CD14-positive monocyte (primary cell): ENCODE results near the gene LBX1. TPM values are rescaled to one million over a fixed set of nuclear protein-coding genes. Genes with fewer than 3 reads are reported as not detected.

ENCODE experiments used
- DNase-seq, 3 donors: peaks; one replicate each; pipeline ENCODE4 v3.0.0-alpha.2; 2011 to 2022
- H2AFZ ChIP-seq: 2 replicates; pipeline ENCODE4 v1.6.0; 2012; ENCODE audit warnings: mild to moderate bottlenecking, low read depth, low read length, inconsistent platforms; ENCODE audit not compliant: insufficient read depth, poor library complexity, severe bottlenecking
- H3K27ac ChIP-seq, 2 donors: 1 replicate in 1 of 2; 2 replicates in 1 of 2; pipeline ENCODE4 v1.5.1; 2012 to 2013; ENCODE audit warnings: low read length in 2 of 2, control low read depth in 1 of 2, inconsistent platforms in 1 of 2, low read depth in 1 of 2, mild to moderate bottlenecking in 1 of 2
- H3K27me3 ChIP-seq, 2 donors: one replicate each; pipeline versions ENCODE4 v1.6.0 to v1.6.1; 2011 to 2013; ENCODE audit warnings: low read length in 2 of 2; ENCODE audit not compliant: control insufficient read depth in 2 of 2, insufficient read depth in 2 of 2
- H3K36me3 ChIP-seq, 2 donors: replicated peaks in 1 of 2; 1 replicate in 1 of 2; 2 replicates in 1 of 2; pipeline versions ENCODE4 v1.5.1 to v1.6.1; 2012 to 2013; ENCODE audit warnings: low read length in 2 of 2, control low read depth in 1 of 2, inconsistent platforms in 1 of 2, mild to moderate bottlenecking in 1 of 2; ENCODE audit not compliant: insufficient read depth in 2 of 2, control insufficient read depth in 1 of 2
- H3K4me1 ChIP-seq, 2 donors: 1 replicate in 1 of 2; 2 replicates in 1 of 2; pipeline versions ENCODE4 v1.5.1 to v1.6.1; 2012 to 2013; ENCODE audit warnings: low read length in 2 of 2, control low read depth in 1 of 2, inconsistent platforms in 1 of 2, mild to moderate bottlenecking in 1 of 2, moderate library complexity in 1 of 2; ENCODE audit not compliant: insufficient read depth in 2 of 2, control insufficient read depth in 1 of 2
- H3K4me2 ChIP-seq: replicated peaks from 2 replicates; pipeline ENCODE3; 2012; ENCODE audit warnings: low read length, moderate library complexity, mild to moderate bottlenecking; ENCODE audit not compliant: poor library complexity, severe bottlenecking; ENCODE audit errors: extremely low read depth
- H3K4me3 ChIP-seq, 3 experiments: fragments of 200-600 bp in 1 of 3; sonication (generic) in 1 of 3; replicated peaks in 1 of 3; 1 replicate in 2 of 3; 2 replicates in 1 of 3; pipeline ENCODE4 v1.5.1; 2011 to 2013; ENCODE audit warnings: low read length in 3 of 3, mild to moderate bottlenecking in 3 of 3, control low read depth in 2 of 3, low read depth in 2 of 3, inconsistent platforms in 1 of 3, moderate library complexity in 1 of 3
- H3K79me2 ChIP-seq: 2 replicates; pipeline ENCODE4 v1.6.0; 2012; ENCODE audit warnings: mild to moderate bottlenecking, control low read depth, inconsistent platforms, low read length, moderate library complexity; ENCODE audit not compliant: insufficient read depth
- H3K9ac ChIP-seq: 2 replicates; pipeline ENCODE4 v1.6.0; 2017; ENCODE audit warnings: low read length, mild to moderate bottlenecking; ENCODE audit not compliant: insufficient read depth, poor library complexity, severe bottlenecking
- H3K9me3 ChIP-seq, 2 donors: replicated peaks in 1 of 2; 1 replicate in 1 of 2; 2 replicates in 1 of 2; pipeline versions ENCODE4 v1.5.1 to v1.6.1; 2012 to 2013; ENCODE audit warnings: low read length in 2 of 2, control low read depth in 1 of 2; ENCODE audit not compliant: control insufficient read depth in 1 of 2, insufficient read depth in 1 of 2
- H4K20me1 ChIP-seq: 2 replicates; pipeline ENCODE4 v1.6.0; 2012; ENCODE audit warnings: mild to moderate bottlenecking, low read length, control low read depth, moderate library complexity; ENCODE audit not compliant: insufficient read depth
- H3K27ac Mint-ChIP-seq, 7 donors: one replicate each; pipeline ENCODE4 v1.8.0; 2020; ENCODE audit warnings: mild to moderate bottlenecking in 7 of 7, mixed read lengths in 7 of 7, moderate library complexity in 6 of 7, inconsistent platforms in 2 of 7
- H3K27me3 Mint-ChIP-seq, 3 donors: one replicate each; pipeline ENCODE4 v1.8.0; 2021 to 2022; ENCODE audit warnings: low read depth in 3 of 3, mild to moderate bottlenecking in 3 of 3, mixed read lengths in 3 of 3, moderate library complexity in 3 of 3, inconsistent platforms in 1 of 3
- H3K36me3 Mint-ChIP-seq, 2 donors: one replicate each; pipeline ENCODE4 v1.8.0; 2020; ENCODE audit warnings: mixed read lengths in 2 of 2, inconsistent platforms in 1 of 2, mild to moderate bottlenecking in 1 of 2
- H3K4me1 Mint-ChIP-seq: one replicate; pipeline ENCODE4 v1.8.0; 2020; ENCODE audit warnings: mild to moderate bottlenecking, mixed read lengths
- H3K4me3 Mint-ChIP-seq, 2 donors: one replicate each; pipeline ENCODE4 v1.8.0; 2020; ENCODE audit warnings: mild to moderate bottlenecking in 2 of 2, mixed read lengths in 2 of 2, moderate library complexity in 1 of 2
- H3K9me3 Mint-ChIP-seq, 7 donors: one replicate each; pipeline ENCODE4 v1.8.0; 2020 to 2022; ENCODE audit warnings: mixed read lengths in 7 of 7, mild to moderate bottlenecking in 6 of 7, moderate library complexity in 6 of 7, inconsistent platforms in 2 of 7
- WGBS: methylation state at CpG from one replicate; pipeline ENCODE4 v1.1.5; 2013; ENCODE audit warnings: missing lambda C conversion rate; ENCODE audit not compliant: insufficient coverage; 5-methylcytosine and 5-hydroxymethylcytosine counted together
- intact Hi-C, 2 donors: fragments of 100-400 bp; cut with micrococcal nuclease; formaldehyde crosslinking; loops; one replicate each; pipeline versions ENCODE4 v1.15.0 to v1.15.1; 2023
- polyA plus RNA-seq, 3 donors: library from polyadenylated mRNA; depleted of rRNA in 1 of 3; unstranded in 2 of 3; stranded (reverse) in 1 of 3; fragments of 300-500 nt in 2 of 3; fragments of >200 nt in 1 of 3; fragmentation: Illumina TruSeq in 2 of 3; gene quantifications; 1 replicate in 2 of 3; 2 replicates in 1 of 3; pipeline ENCODE4 v1.2.3, GENCODE V29; 2012 to 2021
- TF ChIP-seq, protein P1 (sequence below): fragments of 200-600 bp; IDR thresholded peaks from one replicate; pipeline ENCODE4 v1.8.0; 2022; ENCODE audit warnings: antibody characterized with exemption, mild to moderate bottlenecking

Gene LBX1
- polyA plus RNA-seq, 3 donors, result not detected

GRCh38 chr10:101222683-101223273 is 6.5 kb downstream of the LBX1 start:
- 2% methylated on average over 41 of the region's 42 CpGs for WGBS
- H3K4me3 ChIP-seq, result peak overlapping the region; percentile 19 to 74 (median 34)

DNA sequence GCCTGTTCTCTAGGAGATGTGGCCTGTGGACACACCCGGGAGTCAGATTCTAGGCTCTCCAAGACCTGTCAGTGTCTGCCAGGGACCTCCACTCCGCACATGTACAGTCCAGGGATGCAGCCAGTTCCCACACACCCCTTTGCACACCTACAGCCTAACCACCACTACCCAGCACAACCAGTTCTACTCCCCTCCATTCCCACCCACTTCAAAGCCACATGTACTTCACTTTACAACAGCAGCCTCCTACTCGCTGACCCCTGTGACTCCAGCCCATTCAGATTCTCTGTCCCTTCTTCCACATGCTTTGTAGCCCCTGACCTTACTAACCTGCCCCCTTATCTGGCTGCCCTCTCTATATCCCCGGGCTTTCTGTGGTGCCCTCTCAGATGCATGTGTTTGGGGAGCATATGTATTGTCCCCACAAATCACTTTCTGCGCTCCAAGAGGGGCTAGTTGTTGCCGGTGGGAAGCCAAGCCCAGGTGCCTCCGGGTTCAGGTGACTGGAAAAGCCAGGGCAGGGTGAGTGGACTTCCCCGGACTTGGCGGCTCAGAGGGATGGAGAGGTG is 7.2 kb downstream of the LBX1 start:
- Histone ChIP-seq H3K4me2 (peak overlapping the region; percentile 71), H2AFZ (no peak overlapping the region), H3K27ac (no peak overlapping the region), H3K9me3 (peaks cover 2 to 59% of the 10 kb centered on the region in 2 donors), H3K4me1 (peaks cover 17 to 26% of the 10 kb centered on the region in 2 donors), H3K4me3 (peak overlapping the region in 1 of 3 experiments; percentile 74), H3K9ac (no peak overlapping the region), H4K20me1 (no peaks in the 10 kb centered on the region), H3K27me3 (peaks cover 82 to 95% of the 10 kb centered on the region in 2 donors), H3K79me2 (no peaks in the 10 kb centered on the region), H3K36me3 (no peaks in the 10 kb centered on the region)
- Mint-ChIP-seq H3K27me3 (peaks cover 92 to 98% (median 94%) of the 10 kb centered on the region in 3 donors), H3K4me3 (peak overlapping the region in 1 of 2 donors; percentile 78), H3K4me1 (peaks cover 34% of the 10 kb centered on the region), H3K27ac (no peak overlapping the region), H3K9me3 (peaks cover 0 to 41% (median 17%) of the 10 kb centered on the region in 7 donors), H3K36me3 (peaks cover 6 to 11% of the 10 kb centered on the region in 2 donors)
- 3% methylated on average over 6 of the region's 9 CpGs for WGBS
- intact Hi-C loops, result no loop called here
- TF ChIP-seq, protein P1, sequence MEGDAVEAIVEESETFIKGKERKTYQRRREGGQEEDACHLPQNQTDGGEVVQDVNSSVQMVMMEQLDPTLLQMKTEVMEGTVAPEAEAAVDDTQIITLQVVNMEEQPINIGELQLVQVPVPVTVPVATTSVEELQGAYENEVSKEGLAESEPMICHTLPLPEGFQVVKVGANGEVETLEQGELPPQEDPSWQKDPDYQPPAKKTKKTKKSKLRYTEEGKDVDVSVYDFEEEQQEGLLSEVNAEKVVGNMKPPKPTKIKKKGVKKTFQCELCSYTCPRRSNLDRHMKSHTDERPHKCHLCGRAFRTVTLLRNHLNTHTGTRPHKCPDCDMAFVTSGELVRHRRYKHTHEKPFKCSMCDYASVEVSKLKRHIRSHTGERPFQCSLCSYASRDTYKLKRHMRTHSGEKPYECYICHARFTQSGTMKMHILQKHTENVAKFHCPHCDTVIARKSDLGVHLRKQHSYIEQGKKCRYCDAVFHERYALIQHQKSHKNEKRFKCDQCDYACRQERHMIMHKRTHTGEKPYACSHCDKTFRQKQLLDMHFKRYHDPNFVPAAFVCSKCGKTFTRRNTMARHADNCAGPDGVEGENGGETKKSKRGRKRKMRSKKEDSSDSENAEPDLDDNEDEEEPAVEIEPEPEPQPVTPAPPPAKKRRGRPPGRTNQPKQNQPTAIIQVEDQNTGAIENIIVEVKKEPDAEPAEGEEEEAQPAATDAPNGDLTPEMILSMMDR, result no peak
- DNase-seq, result no peak

More at GRCh38 chr10:101222683-101223273, 6.5 kb downstream of the LBX1 start:
- H3K4me3 Mint-ChIP-seq, result peak overlapping the region; percentile 75 to 87
- Histone ChIP-seq H3K4me1 (peaks cover 17 to 24% of the 10 kb centered on the region in 2 donors), H4K20me1 (no peaks in the 10 kb centered on the region), H3K27me3 (peaks cover 86 to 95% of the 10 kb centered on the region in 2 donors), H2AFZ (no peak overlapping the region), H3K27ac (no peak overlapping the region), H3K9ac (no peak overlapping the region), H3K4me2 (peak overlapping the region; percentile 71), H3K36me3 (no peaks in the 10 kb centered on the region), H3K9me3 (peaks cover 2 to 61% of the 10 kb centered on the region in 2 donors), H3K79me2 (no peaks in the 10 kb centered on the region)
- no peak overlapping the region for H3K27ac Mint-ChIP-seq
- H3K9me3 Mint-ChIP-seq, result peaks cover 0 to 42% (median 20%) of the 10 kb centered on the region in 7 donors
- intact Hi-C loops, result no loop called here
- peaks cover 6 to 14% of the 10 kb centered on the region in 2 donors for H3K36me3 Mint-ChIP-seq
- DNase-seq, result peak in 1 of 3 donors; percentile 36
- H3K4me1 Mint-ChIP-seq, result peaks cover 35% of the 10 kb centered on the region
- TF ChIP-seq, protein P1, result no peak
- peaks cover 89 to 98% (median 94%) of the 10 kb centered on the region in 3 donors for H3K27me3 Mint-ChIP-seq
